MCF 10A (cell line): Measurements from ENCODE around the gene MEOX1. TPM values are rescaled to one million over a fixed set of nuclear protein-coding genes. Genes with fewer than 3 reads are reported as not detected.

Experiments used
- BruUV-seq: library from RNA; stranded (reverse); fragments of 400-500 nt; replicated peaks from 2 replicates; lab custom pipeline; 2021; lab: Mats Ljungman, UMichigan
- CTCF ChIA-PET: fragments of 300-600 bp; sonication (Branson Sonifier 250); formaldehyde crosslinking; extraction: SDS; loops from one replicate; lab custom pipeline; 2021; ENCODE audit warnings: antibody characterized with exemption, inconsistent platforms; lab: Yijun Ruan, JAX
- POLR2A ChIA-PET: fragments of 300-600, 350-650 bp; sonication (Branson Sonifier 250); formaldehyde crosslinking; extraction: SDS; loops from one replicate; lab custom pipeline; 2020; ENCODE audit warnings: antibody characterized with exemption, inconsistent platforms; lab: Yijun Ruan, JAX
- DNase-seq: peaks from one replicate; pipeline ENCODE4 v3.0.0-alpha.2; 2018; ENCODE audit not compliant: unreplicated experiment
- H3K27ac Mint-ChIP-seq: one replicate; pipeline ENCODE4 v1.8.0; 2022; ENCODE audit warnings: mild to moderate bottlenecking, low read depth, mixed read lengths; ENCODE audit not compliant: unreplicated experiment
- H3K27me3 Mint-ChIP-seq: one replicate; pipeline ENCODE4 v1.8.0; 2022; ENCODE audit warnings: mixed read lengths; ENCODE audit not compliant: insufficient read depth, unreplicated experiment
- H3K36me3 Mint-ChIP-seq: one replicate; pipeline ENCODE4 v1.8.0; 2022; ENCODE audit warnings: mild to moderate bottlenecking, moderate library complexity, mixed read lengths; ENCODE audit not compliant: insufficient read depth, unreplicated experiment
- H3K4me1 Mint-ChIP-seq: one replicate; pipeline ENCODE4 v1.8.0; 2022; ENCODE audit warnings: mixed read lengths; ENCODE audit not compliant: insufficient read depth, unreplicated experiment
- H3K4me3 Mint-ChIP-seq: one replicate; pipeline ENCODE4 v1.8.0; 2022; ENCODE audit warnings: mild to moderate bottlenecking, moderate library complexity, mixed read lengths; ENCODE audit not compliant: unreplicated experiment
- H3K9me3 Mint-ChIP-seq: one replicate; pipeline ENCODE4 v1.8.0; 2022; ENCODE audit warnings: mixed read lengths; ENCODE audit not compliant: unreplicated experiment
- CTCF ChIP-seq: fragments of 200-600 bp; IDR thresholded peaks from one replicate; pipeline ENCODE4 v1.8.0; 2022; ENCODE audit warnings: antibody characterized with exemption, mild to moderate bottlenecking; ENCODE audit not compliant: unreplicated experiment
- intact Hi-C: fragments of 100-400 bp; cut with micrococcal nuclease; formaldehyde crosslinking; loops from 2 replicates; pipeline ENCODE4 v1.14.1; 2022
- total RNA-seq: library from RNA; stranded (reverse); gene quantifications from 2 replicates; pipeline ENCODE4 v1.2.3, GENCODE V29; 2022

Gene MEOX1
- total RNA-seq, 1 experiment from 2014 or later, result not detected

DNA sequence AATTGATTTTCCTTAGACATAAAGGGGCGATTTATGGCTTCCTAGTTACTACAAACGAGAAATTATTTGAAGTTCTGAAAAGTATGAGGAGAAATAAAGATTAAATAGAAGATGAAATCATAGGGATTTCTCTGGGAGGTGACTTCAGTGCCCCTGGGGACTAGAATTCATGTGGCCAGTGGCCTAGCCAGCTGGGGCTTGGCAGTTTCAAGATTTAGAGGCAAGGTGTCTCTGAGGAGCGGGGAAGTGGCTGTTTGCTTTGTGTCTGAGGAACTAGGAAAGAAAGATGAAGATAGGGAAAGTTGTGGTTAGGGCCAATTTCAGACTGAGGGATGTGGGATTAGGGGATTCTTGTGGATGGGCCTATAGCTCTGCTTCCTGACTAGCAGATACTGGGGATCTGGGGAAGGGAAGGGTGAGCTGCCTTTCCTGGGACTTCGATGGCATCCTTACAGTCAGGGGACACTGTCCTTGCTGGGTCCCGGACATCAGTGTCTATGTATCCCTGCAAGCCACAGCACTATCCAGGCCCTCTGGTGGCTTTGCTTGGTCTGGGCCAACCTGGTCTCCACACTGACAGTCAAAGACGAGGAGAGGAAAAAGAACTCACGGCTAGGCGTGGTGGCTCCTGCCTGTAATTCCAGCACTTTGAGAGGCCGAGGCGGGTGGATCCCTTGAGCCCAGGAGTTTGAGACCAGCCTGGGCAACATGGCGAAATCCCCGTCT is 22.4 kb upstream of the MEOX1 start:
- no peak for TF ChIP-seq CTCF
- no TSS peak for BruUV-seq
- H3K36me3 Mint-ChIP-seq, result no peaks in the 10 kb centered on the region
- no peak overlapping the region for H3K27ac Mint-ChIP-seq
- intact Hi-C loops, result no loop called here
- ChIA-PET CTCF (interaction anchor here (0.6 to 2.6 kb wide), 7 partner anchors 10 to 166 kb away, joined by 3 to 12 read pairs (median 8); no protein-coding TSS in a partner anchor), POLR2A (interaction anchor here (0.6 kb wide), 1 partner anchor 208 kb away, joined by 3 read pairs; no protein-coding TSS in a partner anchor)
- H3K4me3 Mint-ChIP-seq, result no peak overlapping the region
- H3K27me3 Mint-ChIP-seq, result no peaks in the 10 kb centered on the region
- H3K9me3 Mint-ChIP-seq, result no peaks in the 10 kb centered on the region
- no peaks in the 10 kb centered on the region for H3K4me1 Mint-ChIP-seq
- no peak for DNase-seq

DNA sequence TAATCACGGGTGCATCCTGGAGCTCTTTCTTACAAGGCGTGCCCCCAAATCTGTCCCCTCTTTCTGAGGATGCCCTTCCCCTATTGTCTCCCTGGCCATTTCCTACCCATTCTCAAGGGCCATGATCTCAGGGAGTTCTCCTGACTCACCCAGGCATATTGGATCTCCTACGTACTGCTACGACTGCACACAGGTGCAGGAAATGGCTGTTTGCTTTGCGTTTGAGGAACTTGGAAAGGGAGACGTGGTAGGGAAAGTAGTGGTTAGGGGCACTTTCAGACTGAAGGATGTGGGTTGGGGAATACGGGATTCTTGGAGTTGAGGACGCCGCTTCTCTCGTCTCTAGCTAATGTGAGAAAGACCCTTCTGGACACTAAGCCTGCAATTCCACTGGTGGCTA is 18.7 kb upstream of the MEOX1 start:
- H3K27me3 Mint-ChIP-seq, result no peaks in the 10 kb centered on the region
- POLR2A ChIA-PET, result interaction anchor here (1.1 kb wide), 1 partner anchor 161 kb away, joined by 4 read pairs; no protein-coding TSS in a partner anchor
- no TSS peak for BruUV-seq
- no peak overlapping the region for H3K27ac Mint-ChIP-seq
- intact Hi-C loops, result no loop called here
- H3K4me3 Mint-ChIP-seq, result no peak overlapping the region
- CTCF ChIA-PET, result interaction anchor here (0.6 to 1.0 kb wide), 5 partner anchors 14 to 1340 kb away, joined by 3 to 12 read pairs (median 5); no protein-coding TSS in a partner anchor
- peaks cover 4% of the 10 kb centered on the region for H3K4me1 Mint-ChIP-seq
- TF ChIP-seq CTCF, result no peak
- no peaks in the 10 kb centered on the region for H3K36me3 Mint-ChIP-seq
- no peak for DNase-seq
- H3K9me3 Mint-ChIP-seq, result no peaks in the 10 kb centered on the region

GRCh38 chr17:43679911-43680310 is 18.2 kb upstream of the MEOX1 start:
- Mint-ChIP-seq H3K27me3 (no peaks in the 10 kb centered on the region), H3K36me3 (no peaks in the 10 kb centered on the region), H3K27ac (no peak overlapping the region), H3K4me3 (no peak overlapping the region), H3K4me1 (peaks cover 4% of the 10 kb centered on the region), H3K9me3 (no peaks in the 10 kb centered on the region)
- no peak for DNase-seq
- ChIA-PET CTCF (interaction anchor here (0.6 to 1.0 kb wide), 4 partner anchors 15 to 88 kb away, joined by 3 to 12 read pairs (median 4); no protein-coding TSS in a partner anchor), POLR2A (interaction anchor here (1.1 kb wide), 1 partner anchor 160 kb away, joined by 4 read pairs; no protein-coding TSS in a partner anchor)
- intact Hi-C loops, result no loop called here
- TF ChIP-seq CTCF, result no peak
- no TSS peak for BruUV-seq

- Mint-ChIP-seq H3K9me3 (no peaks in the 10 kb centered on the region), H3K36me3 (no peaks in the 10 kb centered on the region), H3K4me1 (peaks cover 4% of the 10 kb centered on the region), H3K27me3 (no peaks in the 10 kb centered on the region), H3K27ac (no peak overlapping the region), H3K4me3 (no peak overlapping the region)
- POLR2A ChIA-PET, result interaction anchor here (1.1 kb wide), 1 partner anchor 160 kb away, joined by 4 read pairs; no protein-coding TSS in a partner anchor
- CTCF ChIA-PET, result interaction anchor here (0.7 to 1.0 kb wide), 2 partner anchors 15 to 271 kb away, joined by 3 to 6 read pairs; no protein-coding TSS in a partner anchor
- no peak for DNase-seq
- intact Hi-C loops, result no loop called here
- BruUV-seq, result no TSS peak
- TF ChIP-seq CTCF, result no peak
Observed at GRCh38 chr17:43679401-43679800, 17.7 kb upstream of the MEOX1 start.
